Spleen (tissue), 7 donors: ENCODE results near the gene GPATCH4.

Experiments
- POLR2AphosphoS5 ChIP-seq, 3 donors: sonication (generic); formaldehyde crosslinking; IDR thresholded peaks; one replicate each; pipeline ENCODE4 v1.5.1; 2017; ENCODE audit warnings: antibody characterized with exemption in 3 of 3
- TF ChIP-seq, protein P1 (sequence below), 11 experiments: fragments of 200-600 bp in 7 of 11; fragments of 450-650 bp in 4 of 11; sonication (generic) in 4 of 11; IDR thresholded peaks in 8 of 11; conservative IDR thresholded peaks in 3 of 11; 1 replicate in 7 of 11; 2 replicates in 4 of 11; pipeline versions ENCODE4 v1.4.0 to v1.8.0; 2016 to 2021; ENCODE audit warnings: antibody characterized with exemption in 11 of 11, inconsistent platforms in 4 of 11, mild to moderate bottlenecking in 1 of 11
- donor health status: DM: no; HTN: no; CAD: no; lungs with moderate emphysema.
- donor health status: DM: no; HTN: no; CAD: no.
- donor health status: DM: no; HTN: no; CAD: no.

GRCh38 chr1:156572663-156573018, 28.6 kb downstream of the GPATCH4 start:
- TF ChIP-seq, protein P1, sequence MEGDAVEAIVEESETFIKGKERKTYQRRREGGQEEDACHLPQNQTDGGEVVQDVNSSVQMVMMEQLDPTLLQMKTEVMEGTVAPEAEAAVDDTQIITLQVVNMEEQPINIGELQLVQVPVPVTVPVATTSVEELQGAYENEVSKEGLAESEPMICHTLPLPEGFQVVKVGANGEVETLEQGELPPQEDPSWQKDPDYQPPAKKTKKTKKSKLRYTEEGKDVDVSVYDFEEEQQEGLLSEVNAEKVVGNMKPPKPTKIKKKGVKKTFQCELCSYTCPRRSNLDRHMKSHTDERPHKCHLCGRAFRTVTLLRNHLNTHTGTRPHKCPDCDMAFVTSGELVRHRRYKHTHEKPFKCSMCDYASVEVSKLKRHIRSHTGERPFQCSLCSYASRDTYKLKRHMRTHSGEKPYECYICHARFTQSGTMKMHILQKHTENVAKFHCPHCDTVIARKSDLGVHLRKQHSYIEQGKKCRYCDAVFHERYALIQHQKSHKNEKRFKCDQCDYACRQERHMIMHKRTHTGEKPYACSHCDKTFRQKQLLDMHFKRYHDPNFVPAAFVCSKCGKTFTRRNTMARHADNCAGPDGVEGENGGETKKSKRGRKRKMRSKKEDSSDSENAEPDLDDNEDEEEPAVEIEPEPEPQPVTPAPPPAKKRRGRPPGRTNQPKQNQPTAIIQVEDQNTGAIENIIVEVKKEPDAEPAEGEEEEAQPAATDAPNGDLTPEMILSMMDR (IDR thresholded peaks at IDR 0.05 in 8 of 11, conservative IDR thresholded peaks at IDR 0.05 in 3 of 11) = no peak
- TF ChIP-seq POLR2AphosphoS5 (IDR thresholded peaks at IDR 0.05) = no peak
